Measurements from ENCODE around the gene WWOX.

- TF ChIP-seq ESRRA (IDR thresholded peaks at IDR 0.05; ENCODE audit: borderline replicate concordance, low read length) (no peak), CTCF (IDR thresholded peaks at IDR 0.05) (no peak), RAD21 (conservative IDR thresholded peaks at IDR 0.05 in 1 of 2, IDR thresholded peaks at IDR 0.05 in 1 of 2) (no peak)
Measured at GRCh38 chr16:78180349-78180748, 80.9 kb downstream of the WWOX start.
